HAP-1 (cell line): ENCODE measurements around the gene PLXNC1.
A peak's percentile ranks its signal among the peaks of the same experiment; 100 is the strongest.
"Not testable (repeated sequence)": the region's sequence is repeated elsewhere in the genome, so short reads cannot be mapped to it uniquely, and the experiment has no call there.

Experiments
- DNase-seq, 2 experiments: peaks; one replicate each; pipeline ENCODE4 v3.0.0-alpha.2; 2016 to 2020; ENCODE audit warnings: low spot score in 2 of 2
- H3K27me3 ChIP-seq: fragments of 250-450 bp; sonication (Bioruptor Pico); 2 replicates; pipeline ENCODE4 v1.5.1; 2020; ENCODE audit warnings: low read depth, mild to moderate bottlenecking, moderate library complexity
- H3K36me3 ChIP-seq: fragments of 250-450 bp; sonication (Bioruptor Pico); replicated peaks from 2 replicates; pipeline ENCODE4 v1.5.1; 2020; ENCODE audit warnings: mild to moderate bottlenecking
- H3K4me1 ChIP-seq: fragments of 250-450 bp; sonication (Bioruptor Pico); 2 replicates; pipeline ENCODE4 v1.5.1; 2020; ENCODE audit warnings: mild to moderate bottlenecking
- H3K4me3 ChIP-seq: fragments of 250-450 bp; sonication (Bioruptor Pico); 2 replicates; pipeline ENCODE4 v1.5.1; 2020; ENCODE audit warnings: mild to moderate bottlenecking, moderate library complexity
- H3K9me3 ChIP-seq: fragments of 250-450 bp; sonication (Bioruptor Pico); 2 replicates; pipeline ENCODE4 v1.5.1; 2020; ENCODE audit warnings: mild to moderate bottlenecking, moderate library complexity
- in situ Hi-C: fragments of 300-500 bp; cut with MboI; formaldehyde crosslinking; loops from 3 replicates; pipeline ENCODE4 v1.14.3; 2020; ENCODE audit warnings: low sequenced_read_pairs, inconsistent platforms, mixed read lengths

PLXNC1 gene

DNA sequence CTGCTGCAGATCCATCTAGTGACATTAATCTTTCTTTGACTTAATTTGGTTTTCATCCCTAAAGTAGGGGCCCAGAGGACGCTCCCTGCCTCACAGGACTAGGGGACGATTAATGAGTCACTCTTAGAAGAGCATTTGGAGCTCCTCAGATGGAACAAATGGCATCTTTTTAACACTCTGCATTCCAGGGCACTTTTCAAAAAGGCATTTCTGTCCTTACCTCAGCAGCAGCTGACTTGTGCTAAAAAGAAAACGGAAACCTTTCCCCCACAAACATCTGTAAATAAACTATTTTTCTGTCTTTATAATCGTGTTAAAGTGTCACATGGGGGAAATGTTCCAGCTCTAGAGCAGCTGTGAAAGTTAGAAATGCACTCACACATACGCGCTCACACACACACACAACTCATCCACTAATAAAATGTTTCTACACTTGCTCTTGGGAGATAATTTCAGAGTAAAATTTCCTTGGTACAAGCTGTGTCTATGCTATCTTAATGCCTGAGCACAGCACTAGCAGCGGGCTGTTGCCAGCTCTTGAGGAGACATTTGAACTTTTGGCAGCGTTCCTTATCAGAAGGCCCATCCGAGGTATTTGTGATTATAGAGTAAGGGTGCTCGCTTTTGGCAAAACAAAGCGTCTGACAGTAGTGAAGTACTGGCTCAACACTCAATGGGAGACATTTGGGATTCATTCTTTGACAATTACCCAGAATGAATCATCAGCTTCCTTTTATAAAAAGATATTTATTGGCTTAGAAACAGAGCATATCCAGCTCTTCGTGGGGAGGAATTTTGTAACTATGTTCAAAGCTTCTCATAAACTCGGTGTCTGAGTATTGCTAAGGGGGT, 141.3 kb downstream of the PLXNC1 start:
- no peak overlapping the region for H3K4me3 ChIP-seq
- no peaks in the 10 kb centered on the region for H3K9me3 ChIP-seq
- peaks cover 14% of the 10 kb centered on the region for H3K4me1 ChIP-seq
- no peaks in the 10 kb centered on the region for H3K27me3 ChIP-seq
- no peaks in the 10 kb centered on the region; the same call in none of the 2 replicates for H3K36me3 ChIP-seq
- in situ Hi-C loops, result no loop called here
- DNase-seq, result peak in 1 of 2 experiments; percentile 15

DNA sequence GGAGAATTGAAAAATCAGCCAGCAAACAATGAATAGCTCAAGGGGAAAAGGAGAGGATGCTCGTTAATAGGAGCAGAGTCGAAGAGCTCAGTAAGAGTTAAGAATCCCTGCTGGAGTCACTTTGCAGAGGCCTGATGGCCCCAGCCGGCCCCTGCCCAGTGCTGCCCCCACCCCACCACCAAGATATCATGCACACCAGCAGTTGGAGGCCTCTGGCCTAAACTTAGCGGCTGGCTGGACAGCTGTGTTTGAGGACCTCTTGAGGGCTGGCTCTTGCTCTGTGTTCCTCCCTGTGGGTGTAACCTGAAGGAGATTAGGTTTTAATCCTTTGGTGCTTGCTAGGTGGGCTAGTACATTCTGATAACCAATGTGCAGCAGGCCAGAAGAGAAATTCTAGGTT, 142.0 kb downstream of the PLXNC1 start:
- Histone ChIP-seq H3K27me3 (no peaks in the 10 kb centered on the region), H3K9me3 (no peaks in the 10 kb centered on the region), H3K4me3 (no peak overlapping the region), H3K4me1 (peaks cover 14% of the 10 kb centered on the region), H3K36me3 (no peaks in the 10 kb centered on the region; the same call in none of the 2 replicates)
- in situ Hi-C loops, result no loop called here
- DNase-seq, result peak in 1 of 2 experiments; percentile 37

DNA sequence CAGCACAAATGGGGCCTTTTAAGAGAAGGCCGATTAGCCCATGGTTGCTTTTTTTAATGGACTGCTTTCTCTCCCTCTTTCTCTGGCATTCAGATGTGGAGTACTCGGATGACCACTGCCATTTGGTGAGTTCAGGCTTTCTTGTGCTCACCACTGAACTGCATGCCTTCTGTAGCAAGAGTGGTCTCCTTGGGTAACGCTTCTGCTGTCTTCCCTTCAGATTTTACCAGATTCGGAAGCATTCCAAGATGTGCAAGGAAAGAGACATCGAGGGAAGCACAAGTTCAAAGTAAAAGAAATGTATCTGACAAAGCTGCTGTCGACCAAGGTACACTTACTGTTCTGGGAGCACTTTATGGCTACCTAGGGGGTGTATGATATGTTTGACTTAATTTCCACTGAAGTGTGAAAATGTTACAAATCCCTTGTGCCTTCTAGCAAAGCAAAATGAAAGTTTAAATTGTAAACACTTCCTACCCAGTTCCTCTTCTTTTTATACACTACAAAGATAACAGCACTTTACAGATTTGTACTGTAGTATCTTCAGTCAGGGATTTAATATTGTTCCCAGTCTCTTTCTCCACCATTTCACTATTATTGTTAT, 148.8 kb downstream of the PLXNC1 start:
- H3K36me3 ChIP-seq, result peaks cover 12% of the 10 kb centered on the region
- H3K27me3 ChIP-seq, result no peaks in the 10 kb centered on the region
- H3K4me1 ChIP-seq, result no peaks in the 10 kb centered on the region
- H3K4me3 ChIP-seq, result no peak overlapping the region
- no peak for DNase-seq
- H3K9me3 ChIP-seq, result no peaks in the 10 kb centered on the region
- in situ Hi-C loops, result no loop called here

- H3K4me1 ChIP-seq, result no peaks in the 10 kb centered on the region
- in situ Hi-C loops, result no loop called here
- no peak for DNase-seq
- no peaks in the 10 kb centered on the region for H3K9me3 ChIP-seq
- no peak overlapping the region for H3K4me3 ChIP-seq
- peaks cover 18% of the 10 kb centered on the region for H3K36me3 ChIP-seq
- no peaks in the 10 kb centered on the region for H3K27me3 ChIP-seq
Measured at GRCh38 chr12:94297876-94298505, 149.6 kb downstream of the PLXNC1 start.

DNA sequence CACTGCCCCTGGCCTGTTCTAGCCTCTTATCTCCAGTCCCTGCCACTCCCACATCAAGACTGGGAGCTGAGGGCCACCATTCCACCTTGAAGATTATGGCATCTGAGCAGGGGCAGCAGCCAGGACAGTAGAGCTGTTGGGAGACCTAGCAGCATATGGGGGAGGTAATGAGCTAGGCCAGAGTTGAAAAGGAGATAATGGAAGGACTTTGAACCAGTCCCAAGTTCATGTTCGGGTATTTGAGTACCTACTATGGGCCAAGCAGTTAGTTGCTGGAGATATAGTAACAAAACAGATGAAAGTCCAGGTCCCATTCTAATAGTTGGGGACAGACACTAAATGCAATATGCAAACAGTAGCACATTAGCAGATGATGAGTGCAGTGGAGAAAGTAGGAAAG, 151.5 kb downstream of the PLXNC1 start:
- DNase-seq, result no peak

GRCh38 chr12:94304012-94304411, 155.6 kb downstream of the PLXNC1 start:
- in situ Hi-C loops, result no loop called here
- Histone ChIP-seq H3K4me1 (no peaks in the 10 kb centered on the region), H3K9me3 (no peaks in the 10 kb centered on the region), H3K4me3 (no peak overlapping the region), H3K36me3 (peaks cover 28% of the 10 kb centered on the region), H3K27me3 (no peaks in the 10 kb centered on the region)
- DNase-seq, result no peak

More for the DNA sequence above, 151.5 kb downstream of the PLXNC1 start:
- Histone ChIP-seq H3K27me3 (no peaks in the 10 kb centered on the region), H3K36me3 (peaks cover 18% of the 10 kb centered on the region), H3K4me3 (no peak overlapping the region), H3K9me3 (no peaks in the 10 kb centered on the region), H3K4me1 (no peaks in the 10 kb centered on the region)
- in situ Hi-C loops, result no loop called here

- no peak for DNase-seq
- no peaks in the 10 kb centered on the region for H3K9me3 ChIP-seq
- no peaks in the 10 kb centered on the region for H3K27me3 ChIP-seq
- H3K4me1 ChIP-seq, result no peaks in the 10 kb centered on the region
- H3K36me3 ChIP-seq, result peaks cover 28% of the 10 kb centered on the region
- in situ Hi-C loops, result no loop called here
- no peak overlapping the region for H3K4me3 ChIP-seq
Measured at GRCh38 chr12:94304566-94305061, 156.2 kb downstream of the PLXNC1 start.

DNA sequence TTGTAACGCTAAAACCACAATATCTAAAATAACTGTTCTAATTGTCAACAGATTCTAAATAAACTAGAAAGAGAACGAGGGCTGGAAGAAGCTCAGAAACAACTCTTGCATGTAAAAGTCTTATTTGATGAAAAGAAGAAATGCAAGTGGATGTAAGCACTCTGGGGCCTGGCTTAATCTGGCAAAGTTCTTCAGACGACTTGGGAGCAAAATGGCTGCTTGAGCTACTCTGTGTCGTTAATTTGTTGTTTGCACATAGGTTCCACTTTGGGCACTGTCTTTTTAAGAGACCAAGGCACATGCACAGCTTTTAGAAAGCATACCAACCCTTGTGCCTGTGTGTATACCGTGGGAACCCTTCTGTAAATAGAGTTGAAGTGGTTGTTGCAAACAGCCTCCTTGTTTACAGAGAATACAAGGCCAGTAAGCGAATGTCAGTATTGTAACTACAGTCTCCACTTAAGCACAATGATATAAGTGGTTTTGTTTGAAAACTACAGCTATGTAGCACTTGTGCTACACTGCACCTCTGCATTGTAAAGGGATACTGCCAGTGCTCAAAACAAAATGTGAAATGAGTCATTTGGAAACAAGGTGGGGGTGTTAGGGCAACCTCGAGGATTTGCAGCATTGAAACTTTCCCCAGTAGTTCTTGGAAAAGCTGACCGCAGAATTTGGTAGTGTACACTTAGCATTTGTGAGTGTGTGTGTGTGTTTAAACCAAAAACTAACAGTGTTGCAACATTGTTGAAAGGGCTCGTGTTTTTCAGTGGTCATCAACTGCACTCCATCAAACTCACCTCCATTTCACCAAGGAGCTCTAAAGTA, 157.0 kb downstream of the PLXNC1 start:
- no peaks in the 10 kb centered on the region for H3K9me3 ChIP-seq
- H3K4me1 ChIP-seq, result no peaks in the 10 kb centered on the region
- H3K4me3 ChIP-seq, result no peak overlapping the region
- no peak for DNase-seq
- no peaks in the 10 kb centered on the region for H3K27me3 ChIP-seq
- in situ Hi-C loops, result no loop called here
- H3K36me3 ChIP-seq, result peaks cover 29% of the 10 kb centered on the region

GRCh38 chr12:94308612-94309011, 160.2 kb downstream of the PLXNC1 start:
- in situ Hi-C loops, result no loop called here
- no peaks in the 10 kb centered on the region for H3K27me3 ChIP-seq
- H3K4me1 ChIP-seq, result no peaks in the 10 kb centered on the region
- no peak for DNase-seq
- H3K9me3 ChIP-seq, result no peaks in the 10 kb centered on the region
- peaks cover 29% of the 10 kb centered on the region for H3K36me3 ChIP-seq
- H3K4me3 ChIP-seq, result no peak overlapping the region

- no peak for DNase-seq
- Histone ChIP-seq H3K4me1 (no peaks in the 10 kb centered on the region), H3K4me3 (no peak overlapping the region), H3K9me3 (no peaks in the 10 kb centered on the region), H3K27me3 (no peaks in the 10 kb centered on the region), H3K36me3 (peaks cover 29% of the 10 kb centered on the region)
- in situ Hi-C loops, result no loop called here
Measured at GRCh38 chr12:94309373-94309772, 161.0 kb downstream of the PLXNC1 start.

- Histone ChIP-seq H3K27me3 (no peaks in the 10 kb centered on the region), H3K9me3 (no peaks in the 10 kb centered on the region), H3K4me3 (no peak overlapping the region), H3K36me3 (peaks cover 19% of the 10 kb centered on the region), H3K4me1 (no peaks in the 10 kb centered on the region)
- in situ Hi-C loops, result no loop called here
- DNase-seq, result no peak
Measured at GRCh38 chr12:94312378-94312777, 164.0 kb downstream of the PLXNC1 start.

- in situ Hi-C loops, DNase-seq, H3K9me3 ChIP-seq, H3K4me3 ChIP-seq, H3K36me3 ChIP-seq, H3K27me3 ChIP-seq, H3K4me1 ChIP-seq: not testable (repeated sequence)
Measured at GRCh38 chr12:94316600-94316999, 168.2 kb downstream of the PLXNC1 start.

DNA sequence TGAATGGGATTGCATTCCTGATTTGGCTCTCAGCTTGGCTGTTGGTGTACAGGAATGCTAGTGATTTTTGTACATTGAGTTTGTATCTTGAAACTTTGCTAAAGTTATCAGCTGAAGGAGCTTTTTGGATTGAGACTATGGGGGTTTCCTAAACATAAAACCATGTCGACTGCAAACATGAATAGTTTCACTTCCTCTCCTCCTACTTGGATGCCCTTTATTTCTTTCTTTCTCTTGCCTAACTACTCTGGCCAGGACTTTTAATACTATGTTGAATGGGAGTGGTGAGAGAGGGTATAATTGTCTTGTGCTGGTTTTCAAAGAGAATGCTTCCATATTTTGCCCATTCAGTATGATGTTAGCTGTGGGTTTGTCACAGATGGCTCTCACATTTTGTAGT, 169.8 kb downstream of the PLXNC1 start:
- Histone ChIP-seq H3K4me1 (no peaks in the 10 kb centered on the region), H3K9me3 (0 out of 2 replicates have a peak, but pooled peaks cover 2% of the 10 kb centered on the region), H3K4me3 (no peak overlapping the region), H3K36me3 (peaks cover 8% of the 10 kb centered on the region), H3K27me3 (no peaks in the 10 kb centered on the region)
- in situ Hi-C loops, result no loop called here
- DNase-seq, result no peak
